ENCODE results near the gene MVB12B.

DNA sequence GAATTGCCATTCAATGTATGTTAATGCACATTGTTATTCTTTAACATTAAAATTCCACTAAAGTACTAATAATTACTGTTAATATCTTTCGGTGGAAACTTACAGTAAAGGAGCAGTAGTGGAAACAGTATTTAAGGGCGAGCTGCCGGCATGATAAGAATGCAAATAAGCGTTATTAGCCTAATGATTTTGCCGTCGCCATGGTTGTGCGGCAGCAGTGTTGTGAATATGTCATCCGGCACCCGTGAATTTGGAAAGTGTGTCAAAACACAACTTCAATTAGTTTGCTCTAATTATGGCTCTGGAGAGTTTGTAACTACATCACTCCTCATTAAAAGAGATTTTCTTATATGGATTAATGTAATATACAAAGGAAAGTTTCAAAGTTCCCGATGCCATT, 81.4 kb downstream of the MVB12B start:
- TF ChIP-seq POLR2AphosphoS5 (IDR thresholded peaks at IDR 0.05; ENCODE audit: low read depth, low read length), result no peak
- no peak for TF ChIP-seq TAF1 (IDR thresholded peaks at IDR 0.05; ENCODE audit: borderline replicate concordance, insufficient read depth, low read length)

Data from PFSK-1 (cell line).